ENCODE measurements around the gene KIRREL1. TPM values are rescaled to one million over a fixed set of nuclear protein-coding genes. Genes with fewer than 3 reads are reported as not detected.

KIRREL1 gene
- total and polyA plus RNA-seq, 2 of the 13 experiments (the other 11 are each of a cell fraction or from before 2014, with no cell fraction given): 0.02 to 0.03 TPM

- peak; percentile 62 for TF ChIP-seq MNT (IDR thresholded peaks at IDR 0.05)
- TF ChIP-seq ZBTB34 (CRISPR knock-in tag; IDR thresholded peaks at IDR 0.05): no peak
- TF ChIP-seq TEAD2 (CRISPR knock-in tag; IDR thresholded peaks at IDR 0.05): no peak
- no peak for TF ChIP-seq ONECUT2 (CRISPR knock-in tag; IDR thresholded peaks at IDR 0.05)
- TF ChIP-seq MYPOP (CRISPR knock-in tag; IDR thresholded peaks at IDR 0.05): no peak
- TF ChIP-seq NR2F2 (IDR thresholded peaks at IDR 0.05; ENCODE audit: borderline replicate concordance, low read depth): no peak
- no peak for TF ChIP-seq CENPBD1 (CRISPR knock-in tag; IDR thresholded peaks at IDR 0.05; ENCODE audit: borderline replicate concordance, low read depth)
- no peak for TF ChIP-seq ARID3A (IDR thresholded peaks at IDR 0.05; ENCODE audit: low read depth, low read length)
- Histone ChIP-seq H3K4me3 (replicated peaks in 1 of 3; ENCODE audit: insufficient read depth in 1 of 3, low read depth in 2 of 3, low read length in 3 of 3) (no peak overlapping the region), H3K27ac (ENCODE audit: extremely low read length, insufficient read depth, low read length) (no peak overlapping the region), H3K4me2 (ENCODE audit: low read depth, low read length) (no peak overlapping the region), H3K27me3 (ENCODE audit: control insufficient read depth in 1 of 2, insufficient read depth in 2 of 2, low read length in 2 of 2) (no peaks in the 10 kb centered on the region; a peak in 2 of 5 replicates), H3K4me1 (ENCODE audit: insufficient read depth, low read length) (no peaks in the 10 kb centered on the region), H3K36me3 (replicated peaks in 1 of 2; ENCODE audit: control insufficient read depth in 1 of 2, insufficient read depth in 2 of 2, low read length in 2 of 2) (no peaks in the 10 kb centered on the region), H4K20me1 (ENCODE audit: insufficient read depth, low read length) (no peaks in the 10 kb centered on the region; the same call in 1 of the 2 replicates), H3K9me3 (ENCODE audit: low read length) (no peaks in the 10 kb centered on the region), H3K79me2 (ENCODE audit: insufficient read depth, low read length) (no peaks in the 10 kb centered on the region), H3K9ac (ENCODE audit: insufficient read depth, low read depth, low read length) (no peak overlapping the region), H2AFZ (ENCODE audit: low read length) (no peak overlapping the region)
- POLR2A ChIA-PET: no interaction called here
- intact Hi-C loops (cut with micrococcal nuclease; ENCODE audit: unreplicated experiment) (no loop called here), in situ Hi-C loops (cut with HindIII; ENCODE audit: extremely low pct_ligation_motif_present, low pct_unique_long_range_greater_than_20kb) (no loop called here)
- BruUV-seq (replicated peaks): no TSS peak
- ATAC-seq (no peak), FAIRE-seq (no peak), DNase-seq (ENCODE audit: low spot score) (no peak)
- CTCF ChIA-PET (ENCODE audit: low intra/inter-chr PET ratio, low total read pairs): no interaction called here
- 37% methylated on average over 5 of the region's 9 CpGs for WGBS (ENCODE audit: low lambda C conversion rate)
Observed at GRCh38 chr1:158075078-158075477, 81.6 kb downstream of the KIRREL1 start.

All from HepG2 (cell line).